ENCODE results near the gene SCN11A.

DNA sequence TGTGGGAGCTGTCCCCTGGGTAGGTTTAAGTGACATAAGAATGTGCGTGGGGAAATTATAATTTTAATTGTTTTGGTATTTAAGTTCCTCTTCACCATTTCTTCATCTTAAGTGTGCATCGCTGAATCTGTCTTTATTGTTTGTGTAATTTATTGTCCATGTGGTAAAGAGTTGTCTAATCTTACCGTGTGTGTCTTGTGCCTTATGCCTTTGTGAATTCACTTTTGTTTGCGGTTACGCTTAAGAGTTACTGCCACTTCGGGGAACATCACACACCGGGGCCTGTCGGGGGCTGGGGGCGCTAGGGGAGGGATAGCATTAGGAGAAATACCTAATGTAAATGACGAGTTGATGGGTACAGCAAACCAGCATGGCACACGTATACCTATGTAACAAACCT lies 839 bp upstream of the SCN11A start:
- TF ChIP-seq EZH2 (IDR thresholded peaks at IDR 0.05; ENCODE audit: low read length, missing control alignments), result no peak
- TF ChIP-seq, protein P1, sequence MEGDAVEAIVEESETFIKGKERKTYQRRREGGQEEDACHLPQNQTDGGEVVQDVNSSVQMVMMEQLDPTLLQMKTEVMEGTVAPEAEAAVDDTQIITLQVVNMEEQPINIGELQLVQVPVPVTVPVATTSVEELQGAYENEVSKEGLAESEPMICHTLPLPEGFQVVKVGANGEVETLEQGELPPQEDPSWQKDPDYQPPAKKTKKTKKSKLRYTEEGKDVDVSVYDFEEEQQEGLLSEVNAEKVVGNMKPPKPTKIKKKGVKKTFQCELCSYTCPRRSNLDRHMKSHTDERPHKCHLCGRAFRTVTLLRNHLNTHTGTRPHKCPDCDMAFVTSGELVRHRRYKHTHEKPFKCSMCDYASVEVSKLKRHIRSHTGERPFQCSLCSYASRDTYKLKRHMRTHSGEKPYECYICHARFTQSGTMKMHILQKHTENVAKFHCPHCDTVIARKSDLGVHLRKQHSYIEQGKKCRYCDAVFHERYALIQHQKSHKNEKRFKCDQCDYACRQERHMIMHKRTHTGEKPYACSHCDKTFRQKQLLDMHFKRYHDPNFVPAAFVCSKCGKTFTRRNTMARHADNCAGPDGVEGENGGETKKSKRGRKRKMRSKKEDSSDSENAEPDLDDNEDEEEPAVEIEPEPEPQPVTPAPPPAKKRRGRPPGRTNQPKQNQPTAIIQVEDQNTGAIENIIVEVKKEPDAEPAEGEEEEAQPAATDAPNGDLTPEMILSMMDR (conservative IDR thresholded peaks at IDR 0.05 in 1 of 2, IDR thresholded peaks at IDR 0.05 in 1 of 2; ENCODE audit: low read depth in 1 of 2, low read length in 2 of 2), result no peak
